HK-2 (cell line): Measurements from ENCODE around the gene ORAI1.
"Not testable (repeated sequence)": the region's sequence is repeated elsewhere in the genome, so short reads cannot be mapped to it uniquely, and the experiment has no call there.

ENCODE experiments used
- DNase-seq: peaks from one replicate; pipeline ENCODE4 v3.0.0-alpha.2; 2018; ENCODE audit not compliant: unreplicated experiment

Gene ORAI1

DNA sequence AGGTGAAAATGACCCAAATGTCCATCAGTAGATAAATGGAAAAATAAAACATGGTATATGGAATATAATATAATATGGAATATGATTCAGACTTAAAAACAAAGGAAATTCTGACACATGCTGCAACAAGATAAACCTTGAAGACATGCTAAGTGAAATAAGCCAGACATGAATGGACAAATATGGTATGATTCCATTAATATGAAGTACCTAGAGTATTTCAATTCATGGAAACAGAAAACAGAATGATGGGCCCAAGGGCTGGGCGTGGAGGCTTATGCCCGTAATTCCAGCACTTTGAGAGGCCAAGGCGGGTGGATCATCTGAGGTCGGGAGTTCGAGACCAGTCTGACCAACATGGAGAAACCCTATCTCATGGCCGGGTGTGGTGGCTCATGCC lies 22.7 kb upstream of the ORAI1 start:
- DNase-seq: no peak

DNA sequence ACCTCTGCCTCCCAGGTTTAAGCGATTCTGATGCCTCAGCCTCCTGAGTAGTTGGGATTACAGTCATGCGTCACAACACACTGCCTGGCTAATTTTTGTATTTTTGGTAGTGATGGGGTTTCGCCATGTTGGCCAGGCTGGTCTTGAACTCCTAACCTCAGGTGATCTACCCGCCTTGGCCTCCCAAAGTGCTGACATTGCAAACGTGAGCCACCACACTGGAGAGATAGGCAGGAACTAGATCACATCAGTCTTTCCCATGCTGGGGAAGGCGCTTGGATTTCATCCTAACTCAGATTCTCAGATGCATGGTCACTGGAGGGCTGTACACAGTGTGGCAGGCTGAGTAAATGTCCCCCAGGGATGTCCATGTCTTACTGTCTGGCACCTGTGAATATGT lies 18.0 kb upstream of the ORAI1 start:
- DNase-seq: no peak

DNA sequence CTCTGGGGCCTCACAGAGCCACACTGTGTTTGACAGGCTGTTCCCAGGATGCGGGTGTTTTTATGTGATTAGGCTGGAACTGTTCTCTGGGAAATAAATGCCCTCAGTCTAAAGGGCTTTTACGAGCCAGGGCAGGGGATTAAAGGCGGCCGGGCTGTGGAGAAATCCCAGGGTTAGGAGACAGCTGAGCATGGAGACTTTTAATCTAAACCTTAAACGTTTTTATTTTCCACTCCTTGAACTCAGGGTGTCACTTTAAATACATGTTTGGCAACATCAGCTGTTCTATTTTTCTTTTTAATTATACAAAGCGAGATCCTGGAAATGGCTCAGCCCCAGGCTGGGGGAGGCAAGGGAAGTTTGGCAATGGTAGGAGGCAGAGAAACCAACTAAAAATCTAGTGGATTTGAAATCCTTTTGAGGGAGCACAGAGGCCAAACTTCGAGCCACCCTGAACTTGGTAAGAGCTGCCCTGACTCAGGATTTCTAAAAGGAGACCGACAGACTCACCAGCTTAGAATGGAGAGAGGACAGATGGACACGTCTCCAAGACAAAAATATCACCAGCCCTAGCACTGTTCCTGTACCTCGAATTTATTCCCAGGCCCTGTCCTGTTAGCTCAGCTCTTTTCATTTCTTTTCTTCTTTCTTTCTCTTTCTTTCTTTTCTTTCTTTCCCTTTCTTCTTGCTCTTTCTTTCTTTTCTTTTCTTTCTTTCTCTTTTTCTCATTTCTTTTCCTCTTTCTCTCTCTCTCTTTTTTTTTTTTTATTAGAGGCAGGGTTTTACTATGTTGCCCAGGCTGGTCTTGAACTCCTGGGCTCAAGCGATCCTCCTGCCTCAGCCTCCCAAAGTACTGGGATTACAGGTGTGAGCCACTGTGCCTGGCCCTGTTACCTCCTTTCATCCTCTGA lies 15.8 kb upstream of the ORAI1 start:
- DNase-seq: no peak

DNA sequence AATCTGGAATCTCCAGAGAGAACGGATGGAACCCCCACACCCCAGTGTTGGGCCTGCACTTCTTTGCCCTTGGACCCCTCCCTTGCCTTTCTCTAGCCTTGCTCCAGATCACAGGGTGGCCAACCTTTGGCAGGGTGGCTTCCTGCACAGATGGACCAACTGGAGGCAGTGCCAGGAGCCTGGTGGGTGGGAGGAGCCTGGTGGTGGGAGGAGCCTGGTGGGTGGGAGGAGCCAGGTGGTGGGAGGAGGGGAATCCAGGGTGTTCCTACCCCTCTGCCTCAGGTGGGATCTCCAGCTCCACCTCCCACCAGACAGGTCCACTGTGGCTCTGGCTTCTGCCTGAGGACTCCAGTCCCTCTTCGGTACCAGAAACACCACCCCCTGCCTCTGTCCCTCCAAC lies 15.0 kb upstream of the ORAI1 start:
- DNase-seq: no peak

DNA sequence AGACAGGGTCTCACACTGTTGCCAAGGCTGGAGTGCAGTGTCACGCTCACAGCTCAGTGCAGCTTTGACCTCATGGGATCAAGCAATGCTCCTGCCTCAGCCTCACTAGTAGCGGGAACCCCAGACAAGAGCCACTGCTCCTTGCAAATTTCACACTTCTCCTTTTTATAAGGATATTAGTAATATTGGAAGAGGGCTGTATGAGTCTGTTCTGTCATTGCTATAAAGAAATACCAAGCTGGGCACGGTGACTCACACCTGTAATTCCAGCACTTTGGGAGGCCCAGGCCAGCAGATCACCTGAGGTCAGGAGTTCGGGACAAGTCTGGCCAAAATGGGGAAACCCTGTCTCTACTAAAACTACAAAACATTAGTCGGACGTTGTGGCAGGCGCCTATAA lies 12.9 kb upstream of the ORAI1 start:
- DNase-seq: no peak

DNA sequence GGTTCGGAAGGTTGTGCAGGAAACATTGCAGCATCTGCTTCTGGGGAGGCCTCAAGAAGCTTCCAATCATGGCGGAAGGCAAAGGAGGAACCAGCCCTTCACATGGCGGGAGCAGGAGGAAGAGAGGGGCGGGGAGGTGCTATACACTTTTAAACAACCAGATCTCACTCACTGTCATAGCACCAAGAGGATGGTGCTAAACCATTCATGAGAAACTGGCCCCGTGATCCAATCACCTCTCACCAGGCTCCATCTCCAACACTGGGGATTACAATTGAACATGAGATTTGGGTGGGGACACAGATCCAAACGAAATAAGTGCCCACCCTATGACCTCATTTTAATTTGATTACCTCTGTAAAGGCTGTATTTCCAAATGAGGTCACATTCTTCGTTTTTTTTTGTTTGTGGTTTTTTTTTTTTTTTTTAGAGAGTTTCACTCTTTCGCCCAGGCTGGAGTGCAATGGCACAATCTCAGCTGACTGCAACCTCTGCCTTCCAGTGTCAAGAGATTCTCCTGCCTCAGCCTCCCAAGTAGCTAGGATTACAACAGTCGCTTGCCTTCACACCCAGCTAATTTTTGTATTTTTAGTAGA lies 11.4 kb upstream of the ORAI1 start:
- no peak for DNase-seq

DNA sequence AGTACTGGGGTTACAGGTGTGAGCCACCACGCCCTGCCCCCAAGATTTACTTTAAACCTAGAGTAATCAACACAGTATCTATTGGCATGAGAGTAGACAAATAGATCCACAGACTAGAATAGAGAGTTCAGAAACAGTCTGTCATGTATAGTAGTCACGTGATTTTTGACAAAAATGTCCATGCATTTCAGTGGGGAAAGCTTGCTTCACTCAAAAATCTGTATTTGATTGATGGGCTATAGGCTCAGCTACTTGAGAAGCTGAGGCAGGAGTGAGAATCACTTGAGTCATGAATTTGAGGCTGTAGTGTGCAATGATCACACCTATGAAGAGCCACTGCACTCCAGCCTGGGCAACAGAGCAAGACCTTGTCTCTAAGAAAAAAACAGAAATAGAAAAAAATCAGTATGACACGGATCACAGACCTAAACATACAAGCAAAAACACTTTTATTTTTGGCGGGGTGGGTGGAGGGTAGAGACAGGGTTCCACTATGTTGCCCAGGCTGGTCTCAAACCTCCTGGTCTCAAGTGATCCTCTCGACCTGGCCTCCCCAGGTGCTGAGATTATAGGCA lies 7.6 kb upstream of the ORAI1 start:
- DNase-seq: no peak

DNA sequence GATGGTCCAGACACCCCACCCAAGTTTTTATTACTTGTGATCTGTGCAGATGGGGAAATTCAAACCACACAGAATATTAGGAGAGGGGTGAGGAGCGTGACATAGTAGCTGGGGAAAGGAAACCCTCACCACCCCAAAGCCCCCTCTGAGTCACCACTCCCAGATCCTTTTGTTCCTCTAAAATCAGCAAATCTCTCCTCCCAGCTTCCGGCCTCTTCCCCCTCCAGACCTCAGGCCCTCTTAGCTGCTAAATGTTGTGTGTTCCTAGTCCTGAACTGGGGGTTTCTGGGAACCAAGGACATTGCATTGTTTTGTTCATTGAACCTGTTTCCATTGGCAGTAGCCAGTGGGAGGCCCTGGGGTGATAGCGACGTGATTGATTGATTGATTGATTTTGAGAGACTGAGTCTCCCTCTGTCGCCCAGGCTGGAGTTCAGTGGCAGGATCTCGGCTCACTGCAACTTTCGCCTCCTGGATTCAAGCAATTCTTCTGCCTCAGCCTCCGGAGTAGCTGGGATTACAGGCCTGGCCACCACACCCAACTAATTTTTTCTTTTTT lies 5.9 kb upstream of the ORAI1 start:
- no peak for DNase-seq

DNA sequence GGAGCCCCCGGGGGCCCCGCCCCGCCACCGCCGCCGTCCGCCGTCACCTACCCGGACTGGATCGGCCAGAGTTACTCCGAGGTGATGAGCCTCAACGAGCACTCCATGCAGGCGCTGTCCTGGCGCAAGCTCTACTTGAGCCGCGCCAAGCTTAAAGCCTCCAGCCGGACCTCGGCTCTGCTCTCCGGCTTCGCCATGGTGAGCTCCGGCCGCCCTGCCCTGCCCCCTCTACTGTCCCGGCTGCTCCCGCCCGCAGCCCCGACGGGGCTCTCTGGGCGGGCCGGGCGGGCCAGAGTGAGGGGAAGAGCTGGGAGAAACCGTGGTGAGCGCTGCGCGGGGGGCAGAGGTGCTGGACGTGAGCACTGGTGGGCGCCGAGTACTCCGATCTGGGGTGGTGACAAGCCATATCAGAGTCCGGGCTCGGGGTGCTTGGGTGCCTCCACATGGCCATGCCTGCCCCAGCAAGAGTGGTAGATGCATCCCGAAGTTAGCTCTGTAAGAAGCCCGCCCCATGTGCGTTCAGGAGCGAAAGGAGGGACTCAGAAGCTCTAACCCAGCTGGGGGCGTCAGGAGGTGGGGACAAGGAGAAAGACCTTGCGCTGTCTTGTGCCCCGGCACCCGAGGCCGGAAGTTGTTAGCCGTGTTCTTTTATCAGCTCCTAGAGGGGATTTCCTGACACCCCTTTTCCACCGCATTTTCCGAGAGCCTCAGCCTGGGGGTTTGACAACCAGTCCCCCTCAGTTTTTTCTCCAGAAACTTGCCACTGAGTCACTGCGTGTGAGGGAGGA lies 717 bp downstream of the ORAI1 start:
- peak; percentile 83 for DNase-seq

DNA sequence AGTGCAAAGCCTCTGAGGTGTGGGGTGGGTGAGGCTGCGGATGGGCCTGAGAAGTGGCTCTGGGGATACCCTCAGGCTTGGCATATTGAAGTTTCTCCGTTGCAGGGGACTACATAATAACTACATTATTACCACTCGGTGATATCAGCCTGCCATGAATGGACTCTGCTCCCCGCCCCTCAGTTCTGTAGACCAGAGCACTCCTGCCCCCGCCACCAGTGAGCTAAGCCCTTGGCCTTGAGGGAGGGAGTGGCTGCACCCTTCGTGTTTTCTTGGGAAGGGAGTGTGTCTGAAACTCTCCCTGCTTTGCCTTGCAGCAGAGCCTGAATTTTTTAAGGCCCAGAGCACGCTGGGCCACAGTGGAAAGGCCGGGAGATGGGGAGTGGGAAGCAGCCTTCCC lies 1.7 kb downstream of the ORAI1 start:
- DNase-seq: no peak

DNA sequence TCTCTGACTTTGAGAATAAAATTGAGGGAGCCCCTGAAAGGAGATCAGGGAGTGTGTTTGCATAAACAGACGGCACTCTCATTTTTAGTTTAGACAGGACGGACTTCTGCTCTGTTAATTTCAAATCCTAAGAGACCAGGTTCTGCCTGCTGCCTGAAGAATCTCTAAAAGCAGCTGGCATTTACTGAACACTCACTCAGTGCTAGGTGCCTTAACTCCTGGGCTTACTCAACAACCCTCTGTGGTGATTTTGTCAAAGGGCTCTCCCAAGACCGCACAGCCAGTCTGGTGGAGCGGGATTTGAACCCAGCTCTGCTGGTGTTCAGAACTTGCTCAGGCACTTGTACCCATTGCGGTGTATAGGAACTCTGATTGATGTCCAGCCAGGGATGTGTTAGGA lies 2.2 kb downstream of the ORAI1 start:
- no peak for DNase-seq

DNA sequence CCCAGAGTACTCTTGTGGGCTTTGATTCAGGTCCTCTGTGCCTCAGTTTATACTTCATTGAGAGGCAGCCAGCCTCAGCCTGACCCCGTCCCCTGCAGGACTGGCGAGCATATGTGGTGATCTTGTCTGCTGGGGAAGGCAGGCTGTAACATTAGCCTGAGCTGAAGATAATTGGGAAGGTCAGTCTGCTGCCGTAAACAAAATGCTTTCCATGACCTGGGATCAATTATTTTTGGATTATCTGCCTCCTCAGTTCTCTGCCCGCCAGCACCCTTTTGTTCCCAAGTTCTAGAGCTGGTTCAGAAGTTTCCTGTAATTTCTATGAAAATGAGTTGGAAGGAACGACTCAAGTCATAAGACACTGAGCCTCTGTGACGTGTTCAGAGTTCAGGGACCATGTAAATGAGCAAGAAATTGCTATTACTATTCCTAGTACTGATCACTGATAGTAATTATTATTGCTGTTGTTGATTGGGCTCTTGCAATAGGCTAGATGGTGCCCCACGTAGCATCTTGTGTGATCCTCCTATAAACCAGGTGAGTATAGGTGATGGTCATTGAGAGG lies 4.5 kb downstream of the ORAI1 start:
- DNase-seq: no peak

DNA sequence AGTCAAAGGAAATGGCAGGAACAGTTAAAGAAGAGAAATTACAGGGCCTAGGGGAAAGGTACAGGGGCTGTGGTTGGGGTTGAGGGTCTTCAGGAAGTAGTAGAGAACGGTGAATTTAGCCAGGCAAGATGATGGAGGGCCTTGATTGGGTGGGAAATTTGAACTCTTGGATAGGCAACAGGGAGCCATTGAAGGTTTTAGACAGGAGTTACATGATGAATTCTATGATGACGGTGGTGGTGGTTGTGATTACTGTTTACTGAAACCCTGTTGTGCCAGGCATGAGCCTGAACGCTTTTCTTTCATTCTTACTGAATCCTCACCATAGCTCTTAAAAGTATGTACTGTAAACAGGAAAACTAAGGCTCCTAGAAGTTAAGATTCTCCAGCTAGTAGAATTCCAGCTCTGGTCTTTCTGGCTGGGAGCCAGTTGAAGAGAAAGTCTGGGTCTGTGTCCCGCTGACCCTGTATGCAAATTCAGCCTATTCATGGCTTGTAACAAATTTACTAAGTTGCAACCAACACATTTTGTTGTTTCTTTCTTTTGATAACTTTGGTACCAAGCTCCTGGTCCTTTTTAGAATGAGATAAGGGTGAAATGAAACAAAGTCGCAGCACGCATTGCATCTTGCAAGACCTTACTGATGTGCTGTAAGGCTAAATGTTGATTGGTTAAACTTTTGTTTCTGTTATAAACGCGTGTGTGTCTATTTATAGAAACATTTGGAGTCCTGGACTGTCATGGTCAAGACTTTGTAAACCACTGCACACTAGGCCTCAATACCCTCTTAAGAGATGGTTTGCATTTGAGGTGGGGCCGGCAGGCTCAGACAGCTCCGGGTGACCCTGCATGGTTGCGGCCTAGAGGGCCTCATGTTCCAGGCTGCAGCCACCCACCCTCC lies 6.0 kb downstream of the ORAI1 start:
- DNase-seq: no peak

DNA sequence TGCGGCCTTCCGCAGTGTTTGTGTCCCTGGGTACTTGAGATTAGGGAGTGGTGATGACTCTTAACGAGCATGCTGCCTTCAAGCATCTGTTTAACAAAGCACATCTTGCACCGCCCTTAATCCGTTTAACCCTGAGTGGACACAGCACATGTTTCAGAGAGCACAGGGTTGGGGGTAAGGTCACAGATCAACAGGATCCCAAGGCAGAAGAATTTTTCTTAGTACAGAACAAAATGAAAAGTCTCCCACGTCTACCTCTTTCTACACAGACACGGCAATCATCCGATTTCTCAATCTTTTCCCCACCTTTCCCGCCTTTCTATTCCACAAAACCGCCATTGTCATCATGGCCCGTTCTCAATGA lies 7.5 kb downstream of the ORAI1 start:
- DNase-seq: not testable (repeated sequence)

DNA sequence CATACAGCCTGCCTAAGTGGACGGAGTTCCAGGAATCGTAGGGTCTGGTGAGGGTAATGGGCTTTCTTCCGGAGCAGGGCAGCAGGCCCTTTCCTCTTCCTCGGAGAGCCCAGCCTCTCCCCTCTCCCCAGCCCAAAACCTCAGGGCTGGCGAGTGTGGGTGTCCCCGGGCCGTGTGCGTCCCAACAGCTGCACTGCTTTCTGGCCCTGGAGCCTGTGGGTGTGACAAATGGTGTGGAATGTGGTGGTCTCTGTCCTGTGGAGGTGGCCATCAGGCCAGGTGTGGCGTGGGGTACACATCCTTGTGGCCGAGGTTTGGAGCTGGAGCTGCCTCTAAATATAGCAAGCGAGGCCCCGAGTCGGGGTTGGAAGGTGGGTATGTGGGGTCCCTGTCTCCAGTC lies 8.5 kb downstream of the ORAI1 start:
- no peak for DNase-seq

DNA sequence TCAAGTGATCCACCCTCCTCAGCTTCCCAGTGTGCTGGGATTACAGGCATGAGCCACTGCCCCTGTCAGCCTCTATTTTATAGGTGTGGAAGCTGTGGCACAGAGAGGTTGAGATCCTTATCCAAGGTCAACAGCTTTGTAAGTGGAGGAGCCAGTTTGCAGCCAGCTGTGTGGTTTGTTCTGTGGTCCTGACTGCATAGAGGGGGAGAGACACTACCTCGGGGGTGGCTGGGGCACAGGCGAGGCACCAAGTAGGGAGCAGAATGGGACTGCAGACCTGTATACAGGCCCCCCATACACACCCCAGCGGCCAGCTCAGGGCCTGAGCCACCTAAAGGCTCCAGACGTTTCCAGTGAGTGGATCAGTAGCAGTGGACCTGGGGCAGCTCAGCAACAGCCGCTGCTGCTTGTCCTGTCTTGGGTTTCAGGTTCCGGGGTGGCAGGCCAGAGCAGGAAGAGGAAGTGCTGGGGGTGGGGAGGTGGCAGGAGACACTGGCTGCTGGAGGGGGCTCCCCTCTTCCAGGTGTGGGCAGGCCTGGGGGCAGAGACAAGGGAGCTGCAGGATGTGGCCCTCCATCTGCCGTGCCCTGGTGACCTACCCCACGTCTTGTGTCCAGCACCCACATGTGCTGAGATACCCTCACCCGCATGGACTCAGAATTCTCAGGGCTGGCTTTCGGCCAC lies 11.0 kb downstream of the ORAI1 start:
- no peak for DNase-seq

DNA sequence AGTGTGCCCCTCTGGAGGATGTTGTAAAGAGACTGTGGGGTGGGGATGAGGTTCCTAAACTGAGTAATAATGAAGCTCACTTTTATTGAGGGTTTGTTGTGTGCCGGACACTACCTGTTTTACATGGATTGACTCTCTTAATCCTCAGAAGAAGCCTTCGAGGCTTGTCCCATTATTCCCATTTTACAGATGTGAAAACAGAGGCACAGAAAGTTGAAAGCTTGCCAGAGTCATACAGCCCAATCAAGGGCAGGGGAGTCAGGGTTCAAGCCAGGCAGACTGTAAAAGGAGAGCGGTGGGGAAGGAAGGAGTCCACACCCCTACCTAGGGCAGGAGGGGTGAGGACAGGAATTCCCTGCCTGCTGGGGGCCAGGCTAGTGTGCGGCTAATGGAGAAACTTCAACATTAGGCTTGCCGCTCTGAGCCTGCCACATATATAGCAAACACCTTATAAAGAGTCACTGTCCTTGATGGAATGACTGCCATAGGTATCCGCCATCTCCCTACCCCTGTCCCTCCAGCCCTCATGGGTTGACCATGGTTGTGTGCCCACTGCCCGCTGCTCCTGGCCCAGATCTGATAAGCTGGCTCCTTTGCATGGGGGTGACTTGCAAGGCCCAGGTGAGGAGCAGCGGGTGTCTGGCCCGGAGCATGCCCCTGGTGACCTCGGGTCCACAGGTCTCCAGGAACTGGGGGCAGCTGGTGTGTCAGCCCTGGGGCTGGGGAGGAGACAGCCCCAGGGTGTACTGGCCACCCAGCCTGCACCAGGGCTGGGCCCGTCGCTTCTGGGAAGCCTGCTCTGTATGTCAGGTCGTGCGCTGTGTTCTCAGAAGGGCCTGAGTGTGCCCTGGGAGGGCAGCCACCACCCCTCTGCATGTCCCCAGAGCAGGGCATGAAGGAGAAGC lies 12.2 kb downstream of the ORAI1 start:
- DNase-seq: no peak

DNA sequence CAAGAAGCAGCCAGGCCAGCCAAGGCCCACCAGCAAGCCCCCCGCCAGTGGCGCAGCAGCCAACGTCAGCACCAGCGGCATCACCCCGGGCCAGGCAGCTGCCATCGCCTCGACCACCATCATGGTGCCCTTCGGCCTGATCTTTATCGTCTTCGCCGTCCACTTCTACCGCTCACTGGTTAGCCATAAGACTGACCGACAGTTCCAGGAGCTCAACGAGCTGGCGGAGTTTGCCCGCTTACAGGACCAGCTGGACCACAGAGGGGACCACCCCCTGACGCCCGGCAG lies 15.0 kb downstream of the ORAI1 start:
- DNase-seq: no peak

DNA sequence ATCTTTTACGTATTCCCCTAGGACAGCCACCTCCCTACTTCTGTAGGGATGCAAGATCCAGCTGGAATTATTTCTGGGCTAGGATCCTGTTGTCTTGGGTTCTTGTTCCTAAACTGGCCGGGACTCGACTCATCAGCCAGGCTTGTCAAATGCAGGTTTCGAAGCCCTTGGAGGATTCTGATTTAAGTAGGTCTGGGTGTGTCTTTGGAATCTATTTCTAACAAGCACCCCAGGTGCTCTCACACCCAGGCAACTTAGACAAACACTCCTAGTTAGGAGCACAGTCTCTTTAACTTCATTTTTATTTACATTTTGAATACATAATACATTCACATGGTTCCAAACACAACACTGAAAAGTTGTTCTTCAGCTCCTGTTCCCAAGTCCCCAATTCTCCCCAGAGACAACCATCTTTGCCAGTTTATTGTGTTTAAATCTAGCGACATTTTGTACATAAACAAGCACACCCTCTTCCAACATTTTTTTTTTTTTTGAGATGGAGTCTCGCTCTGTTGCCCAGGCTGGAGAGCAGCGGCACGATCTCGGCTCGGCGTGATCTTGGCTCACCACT lies 22.2 kb downstream of the ORAI1 start:
- no peak for DNase-seq
